Measurements from ENCODE around the gene CPEB3. TPM values are rescaled to one million over a fixed set of nuclear protein-coding genes. Genes with fewer than 3 reads are reported as not detected.

CPEB3 gene
- total and polyA plus RNA-seq, 4 donors, result 1.1 to 5.1 (median 2.8) TPM

- Histone ChIP-seq H3K4me1 (ENCODE audit: control insufficient read depth in 5 of 5, insufficient read depth in 5 of 5, low read length in 5 of 5) (peaks cover 0 to 8% (median 0%) of the 10 kb centered on the region in 5 donors), H3K9me3 (ENCODE audit: control insufficient read depth in 4 of 4, insufficient read depth in 3 of 4, low read length in 3 of 4) (no peaks in the 10 kb centered on the region), H3K36me3 (ENCODE audit: control insufficient read depth in 4 of 4, insufficient read depth in 4 of 4, low read length in 4 of 4) (no peaks in the 10 kb centered on the region), H3K27me3 (ENCODE audit: control insufficient read depth in 3 of 3, insufficient read depth in 3 of 3, low read length in 2 of 3) (no peaks in the 10 kb centered on the region), H3K4me3 (no peak overlapping the region), H3K27ac (ENCODE audit: low read depth in 1 of 2, low read length in 1 of 2) (no peak overlapping the region), H3K9ac (ENCODE audit: insufficient read depth in 1 of 2, low read length in 2 of 2) (no peak overlapping the region)
- no peak for ATAC-seq (ENCODE audit: insufficient read depth, low FRiP score)
- no peak for TF ChIP-seq CTCF (IDR thresholded peaks at IDR 0.05; ENCODE audit: control extremely low read depth, extremely low read depth)
- WGBS, 2 donors, result 96 to 97% methylated on average over 4 of the region's 4 CpGs
- DNase-seq, result no peak
These were observed 224.5 kb downstream of the CPEB3 start for GRCh38 chr10:92066386-92066785.

DNA sequence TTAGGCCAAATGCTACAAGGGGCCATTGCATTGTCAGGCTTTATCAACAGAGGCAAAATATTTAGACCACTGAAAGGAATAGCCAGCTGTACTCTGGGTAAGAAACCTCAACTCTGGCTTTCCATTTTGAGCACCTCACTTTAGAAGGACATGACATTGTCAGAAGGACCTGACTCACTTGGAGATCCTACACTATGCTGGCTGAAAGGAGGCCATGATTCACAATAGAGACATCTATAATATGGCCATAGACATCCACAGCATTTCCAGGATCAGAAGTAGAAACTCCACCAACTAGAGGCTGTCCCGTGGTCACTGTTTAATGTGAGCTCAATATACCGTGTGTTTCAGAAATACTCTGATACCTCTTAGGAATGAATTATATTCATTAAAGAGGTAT, 226.4 kb downstream of the CPEB3 start:
- Histone ChIP-seq H3K9ac (ENCODE audit: insufficient read depth in 1 of 2, low read length in 2 of 2) (no peak overlapping the region), H3K36me3 (ENCODE audit: control insufficient read depth in 4 of 4, insufficient read depth in 4 of 4, low read length in 4 of 4) (no peaks in the 10 kb centered on the region), H3K27ac (ENCODE audit: low read depth in 1 of 2, low read length in 1 of 2) (peak overlapping the region in 1 of 2 donors; percentile 61), H3K4me1 (ENCODE audit: control insufficient read depth in 5 of 5, insufficient read depth in 5 of 5, low read length in 5 of 5) (peaks cover 0 to 8% (median 0%) of the 10 kb centered on the region in 5 donors), H3K27me3 (ENCODE audit: control insufficient read depth in 3 of 3, insufficient read depth in 3 of 3, low read length in 2 of 3) (no peaks in the 10 kb centered on the region), H3K4me3 (no peak overlapping the region), H3K9me3 (ENCODE audit: control insufficient read depth in 4 of 4, insufficient read depth in 3 of 4, low read length in 3 of 4) (no peaks in the 10 kb centered on the region)
- no peak for DNase-seq
- ATAC-seq (ENCODE audit: insufficient read depth, low FRiP score), result no peak
- no peak for TF ChIP-seq CTCF (IDR thresholded peaks at IDR 0.05; ENCODE audit: control extremely low read depth, extremely low read depth)
- WGBS, 2 donors, result 93 to 99% methylated on average over 2 of the region's 2 CpGs

DNA sequence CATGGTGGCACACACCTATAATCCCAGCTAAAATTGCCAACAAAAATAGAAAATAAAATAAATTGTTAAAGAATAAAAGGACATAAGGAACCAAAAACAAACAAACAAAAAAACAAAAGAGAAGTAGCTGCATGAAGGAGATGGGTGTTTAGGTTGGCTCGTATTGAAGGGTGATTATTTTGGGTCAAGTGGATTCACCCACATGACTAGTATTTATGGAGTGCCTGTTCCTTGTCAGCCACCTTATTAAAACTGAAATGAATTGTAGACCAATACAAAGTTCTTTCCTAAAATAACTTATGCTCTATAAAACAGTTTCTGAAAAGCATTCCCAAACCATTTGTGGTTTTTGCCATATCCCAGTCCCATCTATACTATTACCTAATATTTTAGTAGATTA, 228.6 kb downstream of the CPEB3 start:
- Histone ChIP-seq H3K9ac (ENCODE audit: insufficient read depth in 1 of 2, low read length in 2 of 2) (no peak overlapping the region), H3K9me3 (ENCODE audit: control insufficient read depth in 4 of 4, insufficient read depth in 3 of 4, low read length in 3 of 4) (no peaks in the 10 kb centered on the region), H3K4me1 (ENCODE audit: control insufficient read depth in 5 of 5, insufficient read depth in 5 of 5, low read length in 5 of 5) (peaks cover 0 to 8% (median 0%) of the 10 kb centered on the region in 5 donors), H3K27me3 (ENCODE audit: control insufficient read depth in 3 of 3, insufficient read depth in 3 of 3, low read length in 2 of 3) (no peaks in the 10 kb centered on the region), H3K36me3 (ENCODE audit: control insufficient read depth in 4 of 4, insufficient read depth in 4 of 4, low read length in 4 of 4) (no peaks in the 10 kb centered on the region), H3K4me3 (no peak overlapping the region), H3K27ac (ENCODE audit: low read depth in 1 of 2, low read length in 1 of 2) (no peak overlapping the region)
- 72 to 93% methylated on average over 1 of the region's 1 CpG for WGBS, 2 donors
- no peak for TF ChIP-seq CTCF (IDR thresholded peaks at IDR 0.05; ENCODE audit: control extremely low read depth, extremely low read depth)
- DNase-seq, result no peak
- ATAC-seq (ENCODE audit: insufficient read depth, low FRiP score), result no peak

DNA sequence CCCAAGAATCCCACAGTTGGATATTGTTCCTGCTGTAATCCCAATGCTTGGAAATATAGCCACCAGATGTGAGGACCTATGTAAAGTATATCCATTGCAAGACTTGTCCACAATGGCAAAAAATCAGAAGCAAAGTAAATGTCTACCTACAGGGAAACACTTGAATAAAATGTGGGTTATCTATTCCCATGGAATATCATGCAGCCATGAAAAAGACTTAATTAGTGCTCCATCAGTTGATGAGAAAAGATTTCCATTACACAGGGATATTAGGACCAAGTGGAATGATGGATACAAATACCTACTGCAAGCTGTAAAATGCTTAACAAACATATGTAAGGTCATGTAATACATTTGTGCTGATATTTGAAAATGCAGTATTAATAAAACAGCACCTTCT, 236.1 kb downstream of the CPEB3 start:
- Histone ChIP-seq H3K4me1 (ENCODE audit: control insufficient read depth in 5 of 5, insufficient read depth in 5 of 5, low read length in 5 of 5) (no peaks in the 10 kb centered on the region), H3K4me3 (no peak overlapping the region), H3K9me3 (ENCODE audit: control insufficient read depth in 4 of 4, insufficient read depth in 3 of 4, low read length in 3 of 4) (peaks cover 0 to 2% (median 0%) of the 10 kb centered on the region in 4 donors), H3K27ac (ENCODE audit: low read depth in 1 of 2, low read length in 1 of 2) (no peak overlapping the region), H3K9ac (ENCODE audit: insufficient read depth in 1 of 2, low read length in 2 of 2) (no peak overlapping the region), H3K36me3 (ENCODE audit: control insufficient read depth in 4 of 4, insufficient read depth in 4 of 4, low read length in 4 of 4) (peaks cover 0 to 5% (median 2%) of the 10 kb centered on the region in 4 donors), H3K27me3 (ENCODE audit: control insufficient read depth in 3 of 3, insufficient read depth in 3 of 3, low read length in 2 of 3) (no peaks in the 10 kb centered on the region)
- DNase-seq (no peak), ATAC-seq (ENCODE audit: insufficient read depth, low FRiP score) (no peak)
- TF ChIP-seq CTCF (IDR thresholded peaks at IDR 0.05; ENCODE audit: control extremely low read depth, extremely low read depth), result no peak
